GM19467 (cell line): ENCODE results near the gene RPS4Y2.

Experiments used
- ATAC-seq: cut with Tn5 transposase; IDR thresholded peaks from one replicate; pipeline ENCODE4 v1.9.1; 2021; ENCODE audit warnings: mild to moderate bottlenecking, moderate library complexity; ENCODE audit not compliant: unreplicated experiment

RPS4Y2 gene

DNA sequence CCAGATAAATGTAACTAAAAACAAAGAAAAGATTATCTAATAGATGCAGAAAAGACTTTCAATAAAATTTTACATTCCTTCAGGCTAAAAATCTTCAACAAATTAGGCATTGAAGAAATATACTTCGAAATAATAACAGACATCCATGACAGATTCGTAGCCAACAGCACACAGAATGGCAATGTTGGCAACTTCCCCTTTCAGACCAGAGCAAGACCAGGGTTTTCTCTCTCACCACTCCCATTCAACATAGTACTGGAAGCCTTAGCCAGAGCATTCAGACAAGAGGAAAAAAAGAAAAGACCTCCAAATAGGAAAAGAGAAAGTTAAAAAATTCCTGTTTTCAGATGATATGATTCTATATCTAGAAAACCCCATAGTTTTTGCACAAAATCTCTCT is 61.2 kb downstream of the RPS4Y2 start:
- ATAC-seq: no peak
